Measurements from ENCODE around the gene PAX8. TPM values are rescaled to one million over a fixed set of nuclear protein-coding genes. Genes with fewer than 3 reads are reported as not detected.

PAX8 gene
- total and polyA plus RNA-seq, 10 of the 15 experiments (the other 5 are each of a cell fraction or from before 2014, with no cell fraction given) = 0.16 to 2.5 (median 0.97) TPM

- TF ChIP-seq ZNF274 (IDR thresholded peaks at IDR 0.05; ENCODE audit: insufficient read depth, insufficient read length) = no peak
- TF ChIP-seq BCL11A (IDR thresholded peaks at IDR 0.05; ENCODE audit: low read depth, low read length) = no peak
- TF ChIP-seq PAX5 (IDR thresholded peaks at IDR 0.05; ENCODE audit: borderline replicate concordance, low read depth, low read length) = no peak
- no peak for TF ChIP-seq BCLAF1 (IDR thresholded peaks at IDR 0.05)
- no peak for TF ChIP-seq POLR2AphosphoS5 (IDR thresholded peaks at IDR 0.05; ENCODE audit: low read length)
- no peak for TF ChIP-seq GABPA (IDR thresholded peaks at IDR 0.05; ENCODE audit: low read depth)
- no peak for TF ChIP-seq ZBTB33 (IDR thresholded peaks at IDR 0.05)
- TF ChIP-seq YY1 (IDR thresholded peaks at IDR 0.05; ENCODE audit: low read depth, low read length) = no peak
- no peak for TF ChIP-seq E2F8 (IDR thresholded peaks at IDR 0.05; ENCODE audit: low read depth, partially characterized antibody)
- TF ChIP-seq IRF3 (IDR thresholded peaks at IDR 0.05) = no peak
- TF ChIP-seq LARP7 (IDR thresholded peaks at IDR 0.05) = no peak
- no peak for TF ChIP-seq POLR2AphosphoS2 (IDR thresholded peaks at IDR 0.05; ENCODE audit: low read depth, low read length)
- TF ChIP-seq HDAC2 (IDR thresholded peaks at IDR 0.05) = no peak
- no peak for TF ChIP-seq ESRRA (IDR thresholded peaks at IDR 0.05; ENCODE audit: low read length)
- TF ChIP-seq POLR2A (IDR thresholded peaks at IDR 0.05; ENCODE audit: low read depth, low read length) = no peak
- H3K27ac ChIP-seq (ENCODE audit: control insufficient read depth, insufficient read depth) = no peak overlapping the region
- no peaks in the 10 kb centered on the region for H3K4me1 ChIP-seq (ENCODE audit: control insufficient read depth, insufficient read depth, low read length)
- ChIA-PET CTCF (interaction anchor here (0.8 to 12.2 kb wide), 9 partner anchors 10 to 188 kb away, joined by 3 to 106 read pairs (median 3); partner anchors contain the start of gene PSD4), POLR2A (interaction anchor here (1.0 to 1.6 kb wide), 3 partner anchors 26 to 60 kb away, joined by 3 to 4 read pairs (median 4); partner anchors contain the start of gene PSD4), RAD21 (ENCODE audit: unreplicated experiment) (interaction anchor here (0.9 to 3.4 kb wide), 4 partner anchors 27 to 64 kb away, joined by 3 to 22 read pairs (median 6); partner anchors contain the start of gene PSD4), SMC1A (ENCODE audit: uncharacterized antibody, unreplicated experiment) (interaction anchor here (0.9 to 4.8 kb wide), 3 partner anchors 27 to 189 kb away, joined by 3 to 43 read pairs (median 16); partner anchors contain the start of gene PSD4)
- no peak overlapping the region for H3K4me3 ChIP-seq
- no peaks in the 10 kb centered on the region; the same call in 2 of the 3 replicates for H3K9me3 ChIP-seq (replicated peaks; ENCODE audit: control insufficient read depth, insufficient read depth, low read length)
- H3K79me2 ChIP-seq (ENCODE audit: control insufficient read depth, insufficient read depth, low read length) = no peaks in the 10 kb centered on the region
- peaks cover 32 to 34% of the 10 kb centered on the region in 2 experiments for H3K36me3 ChIP-seq (ENCODE audit: control insufficient read depth in 2 of 2, insufficient read depth in 2 of 2, low read length in 1 of 2)
- H3K4me2 ChIP-seq (ENCODE audit: control insufficient read depth, insufficient read depth) = no peak overlapping the region
- FAIRE-seq = no peak
- H2AFZ ChIP-seq (ENCODE audit: control insufficient read depth, low read depth, low read length) = no peak overlapping the region
- intact Hi-C loops (cut with micrococcal nuclease; ENCODE audit: unreplicated experiment) (no loop called here), in situ Hi-C loops (cut with MboI) (no loop called here)
- H3K9ac ChIP-seq (ENCODE audit: control insufficient read depth, insufficient read depth, low read length) = no peak overlapping the region
- no peak for DNase-seq (ENCODE audit: low read depth, low spot score)
- no peaks in the 10 kb centered on the region for H3K27me3 ChIP-seq (replicated peaks in 1 of 2; ENCODE audit: control insufficient read depth in 2 of 2, insufficient read depth in 2 of 2, low read length in 1 of 2)
- ATAC-seq = no peak
- BruUV-seq (replicated peaks) = no TSS peak
- no peaks in the 10 kb centered on the region for H4K20me1 ChIP-seq (ENCODE audit: control insufficient read depth, insufficient read depth)
- 76% methylated on average over 8 of the region's 8 CpGs for WGBS (ENCODE audit: insufficient coverage, insufficient replicate concordance, low lambda C conversion rate, missing lambda C conversion rate)
These were observed 77.0 kb downstream of the PAX8 start for GRCh38 chr2:113201496-113202304.

Data from GM12878 (cell line).